Cortex of kidney (tissue), 1 donor: ENCODE results near the gene NXPH1.

Experiments
- DNase-seq: peaks from one replicate; lab custom pipeline; 2025; lab: John Stamatoyannopoulos, UW

The NXPH1 gene

DNA sequence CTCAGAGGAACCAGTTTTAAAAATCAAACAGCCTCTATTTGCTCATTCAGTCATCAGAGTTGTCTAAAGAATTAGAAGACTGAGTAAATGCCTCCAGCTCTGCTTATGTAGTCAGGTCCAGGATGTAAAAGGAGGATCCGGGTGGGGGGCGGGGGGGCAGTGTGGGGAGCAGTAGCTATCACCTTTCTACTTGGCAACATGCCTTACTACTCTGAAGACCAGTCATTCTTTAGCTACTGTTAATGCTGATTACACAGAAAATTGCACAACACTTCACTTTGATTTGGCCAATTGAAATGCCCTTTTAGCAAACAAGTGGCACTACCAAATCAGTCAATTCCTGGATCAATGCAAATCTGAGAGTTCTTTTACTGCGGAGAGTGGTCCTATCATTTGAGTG is 164.2 kb downstream of the NXPH1 start:
- DNase-seq = no peak

GRCh38 chr7:8601121-8601520 is 167.7 kb downstream of the NXPH1 start:
- DNase-seq = no peak

- DNase-seq = no peak
Observed at GRCh38 chr7:8605221-8605620, 171.8 kb downstream of the NXPH1 start.

DNA sequence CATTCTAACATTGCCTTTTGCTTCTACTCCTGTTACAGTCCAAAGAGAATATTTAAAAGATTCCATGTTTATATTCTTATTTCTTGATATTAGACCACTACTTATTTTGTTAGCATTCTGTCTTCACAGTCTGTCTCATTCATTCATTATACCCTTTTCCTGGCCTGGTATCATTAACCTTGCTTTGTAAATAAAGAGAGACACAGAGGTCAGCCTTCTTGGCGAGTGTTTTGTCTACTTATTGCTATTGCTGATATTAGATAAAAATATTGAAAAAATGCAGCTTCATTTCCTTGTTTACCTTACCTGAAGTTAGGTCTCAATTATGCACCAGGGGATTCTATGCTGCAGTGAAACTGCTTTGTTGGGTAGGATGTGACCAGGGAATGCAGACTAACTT is 179.2 kb downstream of the NXPH1 start:
- no peak for DNase-seq

GRCh38 chr7:8613191-8613590 is 179.8 kb downstream of the NXPH1 start:
- DNase-seq = no peak

- no peak for DNase-seq
Observed at GRCh38 chr7:8615019-8615418, 181.6 kb downstream of the NXPH1 start.

- no peak for DNase-seq
Observed at GRCh38 chr7:8618441-8619070, 185.1 kb downstream of the NXPH1 start.

DNA sequence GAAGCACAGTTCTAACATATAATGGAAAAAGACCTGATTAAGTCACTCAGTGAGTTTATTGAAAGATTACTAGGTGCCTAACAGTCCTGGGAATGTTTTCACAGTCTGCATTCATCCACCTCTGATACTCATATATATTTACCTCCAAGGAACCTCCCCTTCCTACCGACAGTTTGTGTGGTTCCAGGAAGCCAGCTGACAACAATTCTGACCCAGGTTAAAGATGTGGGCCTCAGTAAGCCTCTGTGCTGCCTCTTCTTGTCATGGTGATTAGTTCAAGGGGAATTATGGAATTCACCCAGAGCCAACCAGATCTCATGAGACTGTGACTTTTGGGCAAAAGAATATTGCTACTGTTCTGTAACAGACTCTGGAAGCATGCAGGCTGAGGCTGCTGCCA is 186.8 kb downstream of the NXPH1 start:
- DNase-seq = no peak

GRCh38 chr7:8625612-8626011 is 192.2 kb downstream of the NXPH1 start:
- DNase-seq = no peak

DNA sequence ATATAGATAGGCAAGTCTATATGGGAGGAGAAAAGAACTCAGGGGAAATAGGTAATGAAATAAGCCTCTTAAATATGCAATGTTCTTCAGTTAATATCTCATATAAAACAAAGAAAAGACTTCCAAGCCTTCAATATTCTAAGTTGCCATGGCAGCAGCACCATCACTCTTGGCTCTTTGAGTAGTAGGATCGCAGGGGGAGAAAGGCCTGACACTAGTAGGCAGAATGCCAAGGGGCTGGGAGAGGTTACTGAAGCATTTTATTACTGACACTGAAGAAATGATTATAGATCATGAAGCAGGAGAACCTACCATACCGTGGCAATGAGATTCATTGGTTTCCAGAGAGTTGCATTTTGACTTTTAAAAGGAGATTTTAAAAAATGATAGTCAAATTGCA is 193.9 kb downstream of the NXPH1 start:
- no peak for DNase-seq

GRCh38 chr7:8628656-8629055 is 195.2 kb downstream of the NXPH1 start:
- no peak for DNase-seq

DNA sequence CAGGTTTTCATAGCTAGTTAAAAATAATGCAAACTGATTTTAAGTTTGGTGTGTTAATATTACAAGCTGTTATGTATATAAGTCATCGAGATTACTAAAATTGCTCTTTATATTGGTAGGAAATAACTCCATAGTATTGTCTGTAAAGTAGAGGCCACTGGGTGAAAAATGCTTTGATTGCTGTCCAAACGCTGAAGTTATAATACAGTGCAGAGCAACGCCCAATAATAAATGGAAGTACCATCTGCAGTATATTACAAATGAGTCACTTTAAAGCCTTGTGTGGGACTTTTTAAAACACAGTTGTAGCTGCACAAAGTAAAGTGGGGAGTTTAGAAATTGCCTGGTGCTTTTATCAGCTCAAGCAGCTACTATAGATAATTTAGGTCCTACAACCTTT is 196.1 kb downstream of the NXPH1 start:
- no peak for DNase-seq

- DNase-seq = no peak
Observed at GRCh38 chr7:8637322-8637721, 203.9 kb downstream of the NXPH1 start.

- no peak for DNase-seq
Observed at GRCh38 chr7:8638076-8638475, 204.7 kb downstream of the NXPH1 start.

- no peak for DNase-seq
Observed at GRCh38 chr7:8639668-8640067, 206.3 kb downstream of the NXPH1 start.

- DNase-seq = no peak
Observed at GRCh38 chr7:8640671-8641070, 207.3 kb downstream of the NXPH1 start.

DNA sequence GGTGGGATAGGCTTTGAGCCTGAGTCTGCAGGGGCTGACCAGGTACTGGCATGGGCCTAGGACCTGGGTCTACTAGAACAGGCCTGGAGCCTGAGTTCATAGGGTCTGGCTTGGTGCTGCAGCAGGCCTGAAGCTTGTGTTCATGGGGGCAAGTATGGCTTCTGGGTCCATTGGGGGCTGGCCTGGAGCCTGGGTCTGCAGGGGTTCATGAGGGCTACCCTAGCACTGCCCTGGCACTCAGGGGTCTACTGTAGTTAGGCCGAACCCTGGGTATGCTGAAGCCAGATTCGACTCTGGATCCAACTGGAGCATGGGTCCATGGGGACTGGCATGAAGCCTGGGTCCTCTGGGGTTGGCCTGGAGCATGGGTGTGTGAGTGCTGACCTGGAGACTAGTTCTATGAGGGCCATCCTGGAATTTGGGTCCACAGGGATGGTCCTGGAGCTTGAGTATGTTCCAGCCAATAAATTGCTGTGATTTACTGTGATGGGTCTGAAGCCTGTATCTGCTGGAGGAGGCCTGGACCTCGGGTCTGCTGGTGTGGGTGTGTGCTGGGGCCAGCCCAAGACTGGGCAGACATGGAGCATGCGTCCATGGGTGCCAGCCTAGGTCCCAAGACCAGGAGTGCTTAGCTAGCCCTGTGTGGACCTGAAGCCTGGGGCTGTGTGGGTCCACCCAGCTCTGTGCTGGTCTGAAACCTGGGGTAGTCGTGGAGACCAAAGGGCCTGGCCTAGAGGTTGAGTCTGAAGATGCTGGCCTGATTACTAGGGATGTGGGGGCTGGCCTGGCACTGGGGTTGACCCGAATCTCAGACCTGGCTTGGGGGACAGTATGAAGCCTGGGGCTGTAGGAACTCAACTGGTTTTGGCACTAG is 235.5 kb downstream of the NXPH1 start:
- no peak for DNase-seq

DNA sequence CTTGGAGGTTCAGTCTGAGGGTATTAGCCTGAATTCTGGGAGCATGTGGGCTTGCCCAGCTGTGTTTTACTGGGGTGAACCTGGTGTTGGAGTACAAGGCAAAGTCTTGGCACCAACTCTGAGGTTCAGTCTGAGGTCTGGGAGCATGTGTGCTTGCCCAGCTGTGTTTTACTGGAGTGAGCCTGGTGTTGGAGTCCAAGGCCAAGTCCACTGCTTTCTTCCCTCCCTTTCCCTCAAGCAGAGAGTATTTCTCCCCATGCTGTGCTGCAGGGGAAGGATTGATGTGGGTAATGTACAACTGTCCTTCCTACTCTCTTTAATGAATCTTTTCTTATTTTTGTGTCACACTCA is 236.1 kb downstream of the NXPH1 start:
- DNase-seq = no peak

GRCh38 chr7:8684426-8684825 is 251.0 kb downstream of the NXPH1 start:
- no peak for DNase-seq

GRCh38 chr7:8699875-8700624 is 266.6 kb downstream of the NXPH1 start:
- DNase-seq = no peak

DNA sequence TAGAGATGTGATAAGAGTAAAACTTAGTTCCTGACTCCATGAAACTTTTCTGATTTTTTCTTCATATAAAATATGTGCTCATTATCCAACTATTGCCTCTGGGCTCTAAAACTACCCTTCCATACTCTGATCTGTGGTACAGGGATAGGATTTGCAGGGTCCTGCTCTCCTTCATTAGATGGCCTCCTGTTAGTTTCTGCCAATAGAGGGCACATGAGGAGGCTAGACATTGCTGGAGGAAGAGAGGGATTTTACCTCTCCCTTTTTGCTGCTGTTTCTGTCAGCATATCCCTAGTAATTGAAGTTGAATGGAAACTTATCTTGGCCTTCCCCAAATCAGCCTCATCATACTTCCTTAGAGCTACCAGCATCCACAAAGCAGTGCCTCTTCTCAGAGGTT is 269.4 kb downstream of the NXPH1 start:
- DNase-seq = no peak

DNA sequence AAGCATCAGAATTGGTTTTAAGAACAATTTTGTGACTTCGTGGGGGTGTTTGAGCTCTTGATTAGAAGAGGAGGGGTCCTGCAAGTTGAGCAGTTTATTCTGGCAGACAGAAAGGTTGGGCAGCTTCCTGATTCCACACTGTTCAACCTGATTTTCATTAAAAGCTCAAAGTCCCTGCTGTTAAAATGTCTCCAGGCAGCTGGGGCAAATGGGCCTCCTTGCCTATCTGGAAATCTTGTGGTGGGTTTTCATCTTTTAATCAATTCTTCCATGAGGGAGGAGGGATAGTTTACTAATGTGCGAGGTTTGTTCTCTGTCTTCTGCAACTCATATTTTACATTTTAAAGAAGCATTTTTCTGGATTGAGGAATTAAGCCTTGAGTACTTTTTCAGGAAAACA is 276.7 kb downstream of the NXPH1 start:
- no peak for DNase-seq

GRCh38 chr7:8714791-8715190 is 281.4 kb downstream of the NXPH1 start:
- no peak for DNase-seq
